Psoas muscle (tissue), 8 donors: Measurements from ENCODE around the gene FRAS1. TPM values are rescaled to one million over a fixed set of nuclear protein-coding genes. Genes with fewer than 3 reads are reported as not detected.

Experiments used
- ATAC-seq, 4 donors: fragments of 200-7000 bp; cut with Tn5 transposase; one replicate each; pipeline ENCODE4 v1.9.1; 2020; ENCODE audit warnings: moderate library complexity in 3 of 4, mild to moderate bottlenecking in 2 of 4
- DNase-seq, 2 donors: peaks; one replicate each; pipeline ENCODE4 v3.0.0-alpha.2; 2020
- H3K27ac ChIP-seq: fragments of 200-600 bp; one replicate; pipeline ENCODE4 v1.8.0; 2022
- H3K27me3 ChIP-seq, 3 donors: fragments of 200-600 bp in 1 of 3; one replicate each; pipeline versions ENCODE4 v1.6.1 to v1.8.0; 2013 to 2022; ENCODE audit warnings: low read length in 2 of 3, mild to moderate bottlenecking in 2 of 3, moderate library complexity in 1 of 3; ENCODE audit not compliant: insufficient read depth in 3 of 3
- H3K36me3 ChIP-seq, 2 donors: fragments of 200-600 bp in 1 of 2; one replicate each; pipeline versions ENCODE4 v1.6.1 to v1.8.0; 2013 to 2022; ENCODE audit warnings: low read depth in 1 of 2, mild to moderate bottlenecking in 1 of 2, moderate library complexity in 1 of 2; ENCODE audit not compliant: insufficient read depth in 1 of 2
- H3K4me1 ChIP-seq: fragments of 200-600 bp; one replicate; pipeline ENCODE4 v1.8.0; 2022
- H3K4me3 ChIP-seq: fragments of 200-600 bp; one replicate; pipeline ENCODE4 v1.8.0; 2022; ENCODE audit warnings: mild to moderate bottlenecking
- H3K9me3 ChIP-seq: fragments of 200-600 bp; one replicate; pipeline ENCODE4 v1.8.0; 2022
- WGBS, 3 donors: extraction: QIAGEN DNeasy Blood & Tissue Kit; methylation state at CpG; one replicate each; pipeline versions ENCODE4 v1.1.6 to v1.1.7; 2013; 5-methylcytosine and 5-hydroxymethylcytosine counted together
- intact Hi-C, 2 donors: fragments of 100-400 bp; cut with DNase I; formaldehyde crosslinking; loops; one replicate each; pipeline versions ENCODE4 v1.11.0 to v1.14.2; 2022
- polyA plus RNA-seq, 3 donors: library from polyadenylated mRNA; stranded (reverse); fragments of 200-250 nt; gene quantifications; one replicate each; pipeline ENCODE4 v1.2.3, GENCODE V29; 2013
- total RNA-seq, 4 donors: library from RNA; stranded (reverse); fragmentation: NEBNext Ultra II Directional in 2 of 4; extraction: Animal tissue kit (Norgen Biotek cat#: 25700) in 2 of 4; gene quantifications; one replicate each; pipeline versions ENCODE4 v1.2.1 to v1.2.4, GENCODE V29; 2021 to 2023
- TF ChIP-seq, protein P1 (sequence below): fragments of 200-600 bp; IDR thresholded peaks from one replicate; pipeline ENCODE4 v1.8.0; 2022; ENCODE audit warnings: antibody characterized with exemption
- donor health status: healthy with polysubstance abuse.
- donor health status: DM: no; HTN: no; CAD: no; lungs with moderate emphysema.
- donor health status: Bipolar disorder and iron deficiency.
- donor health status: healthy.
- donor health status: DM: yes; HTN: yes; CAD: no.
- donor health status: DM: no; HTN: no; CAD: no.
- donor health status: DM: no; HTN: no; CAD: no.
- donor health status: DM: yes; HTN: yes; CAD: no.

The FRAS1 gene
- total and polyA plus RNA-seq, 7 donors, result 0.08 to 3.0 (median 0.42) TPM

DNA sequence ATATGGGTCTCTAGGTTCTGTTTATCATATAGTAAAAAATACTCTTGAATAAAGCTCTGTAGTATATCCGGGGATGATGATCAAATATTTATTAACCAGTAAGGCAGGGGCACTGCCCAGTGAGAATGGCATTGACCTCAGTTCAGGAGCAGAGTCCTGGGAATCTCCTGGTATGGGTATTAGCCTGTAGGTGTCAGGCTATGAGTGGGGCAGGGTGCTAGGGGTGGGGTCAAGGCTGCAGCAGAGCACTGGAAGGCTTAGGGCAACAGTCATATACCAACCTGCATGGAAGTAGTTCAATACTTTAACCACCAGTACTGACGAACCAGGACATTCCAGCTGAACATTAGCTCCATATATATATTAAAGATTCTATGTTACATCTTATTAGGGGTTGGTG is 274.1 kb downstream of the FRAS1 start:
- Histone ChIP-seq H3K27ac (no peak overlapping the region), H3K4me3 (no peak overlapping the region), H3K9me3 (no peaks in the 10 kb centered on the region), H3K27me3 (no peaks in the 10 kb centered on the region), H3K36me3 (peaks cover 0 to 4% of the 10 kb centered on the region in 2 donors), H3K4me1 (no peaks in the 10 kb centered on the region)
- DNase-seq, result no peak
- TF ChIP-seq, protein P1, sequence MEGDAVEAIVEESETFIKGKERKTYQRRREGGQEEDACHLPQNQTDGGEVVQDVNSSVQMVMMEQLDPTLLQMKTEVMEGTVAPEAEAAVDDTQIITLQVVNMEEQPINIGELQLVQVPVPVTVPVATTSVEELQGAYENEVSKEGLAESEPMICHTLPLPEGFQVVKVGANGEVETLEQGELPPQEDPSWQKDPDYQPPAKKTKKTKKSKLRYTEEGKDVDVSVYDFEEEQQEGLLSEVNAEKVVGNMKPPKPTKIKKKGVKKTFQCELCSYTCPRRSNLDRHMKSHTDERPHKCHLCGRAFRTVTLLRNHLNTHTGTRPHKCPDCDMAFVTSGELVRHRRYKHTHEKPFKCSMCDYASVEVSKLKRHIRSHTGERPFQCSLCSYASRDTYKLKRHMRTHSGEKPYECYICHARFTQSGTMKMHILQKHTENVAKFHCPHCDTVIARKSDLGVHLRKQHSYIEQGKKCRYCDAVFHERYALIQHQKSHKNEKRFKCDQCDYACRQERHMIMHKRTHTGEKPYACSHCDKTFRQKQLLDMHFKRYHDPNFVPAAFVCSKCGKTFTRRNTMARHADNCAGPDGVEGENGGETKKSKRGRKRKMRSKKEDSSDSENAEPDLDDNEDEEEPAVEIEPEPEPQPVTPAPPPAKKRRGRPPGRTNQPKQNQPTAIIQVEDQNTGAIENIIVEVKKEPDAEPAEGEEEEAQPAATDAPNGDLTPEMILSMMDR, result no peak
- WGBS, 3 donors, result 93 to 97% (median 95%) methylated on average over 2 of the region's 2 CpGs
- intact Hi-C loops, result no loop called here
- no peak for ATAC-seq

DNA sequence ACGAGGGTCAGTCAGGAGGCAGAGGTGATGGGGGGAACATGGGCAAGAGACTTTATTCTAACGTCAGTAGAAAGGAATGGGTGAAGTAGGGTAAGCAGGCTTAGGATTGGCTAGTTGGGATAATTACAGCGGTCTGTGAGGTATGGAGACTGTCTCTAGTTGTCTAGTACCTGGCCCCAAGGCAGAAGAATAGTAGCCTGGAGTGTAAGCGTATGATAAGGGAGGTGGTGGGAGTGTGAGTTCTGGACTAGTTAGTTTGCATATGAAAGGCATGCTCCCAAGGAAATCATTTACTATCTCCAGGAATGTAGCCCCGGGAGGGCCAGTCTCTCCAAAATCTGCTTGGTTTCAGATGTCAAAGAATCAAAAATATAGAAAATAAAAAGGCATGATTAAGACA is 274.8 kb downstream of the FRAS1 start:
- Histone ChIP-seq H3K27me3 (no peaks in the 10 kb centered on the region), H3K9me3 (no peaks in the 10 kb centered on the region)

DNA sequence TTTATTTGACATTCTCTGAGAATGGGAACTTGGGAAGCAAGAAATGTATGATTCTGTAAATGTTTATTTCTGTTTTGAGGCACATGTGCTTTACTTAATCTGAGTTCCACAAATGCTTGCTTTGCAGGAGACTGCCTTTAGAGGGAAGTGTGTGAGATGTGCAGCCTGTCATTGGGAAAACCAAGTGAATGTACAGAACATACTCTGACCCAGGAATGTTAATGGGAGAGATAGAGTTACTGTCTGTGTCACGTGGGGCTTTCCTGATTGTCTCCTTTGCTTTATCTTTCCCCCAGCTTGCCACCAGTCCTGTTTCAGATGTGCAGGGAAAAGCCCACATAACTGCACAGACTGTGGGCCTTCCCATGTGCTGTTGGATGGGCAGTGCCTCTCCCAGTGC is 275.9 kb downstream of the FRAS1 start:
- intact Hi-C loops, result no loop called here
- no peak for ATAC-seq
- Histone ChIP-seq H3K27ac (no peak overlapping the region), H3K4me3 (no peak overlapping the region), H3K9me3 (no peaks in the 10 kb centered on the region), H3K27me3 (no peaks in the 10 kb centered on the region), H3K4me1 (no peaks in the 10 kb centered on the region), H3K36me3 (peaks cover 0 to 4% of the 10 kb centered on the region in 2 donors)
- no peak for DNase-seq
- TF ChIP-seq, protein P1, result no peak
- 29 to 39% (median 36%) methylated on average over 1 of the region's 1 CpG for WGBS, 3 donors

More for the DNA sequence above, 274.8 kb downstream of the FRAS1 start:
- no peaks in the 10 kb centered on the region for H3K4me1 ChIP-seq
- DNase-seq, result no peak
- no peak overlapping the region for H3K4me3 ChIP-seq
- TF ChIP-seq, protein P1, result no peak
- intact Hi-C loops, result no loop called here
- no peak overlapping the region for H3K27ac ChIP-seq
- 87 to 90% (median 89%) methylated on average over 5 of the region's 5 CpGs for WGBS, 3 donors
- H3K36me3 ChIP-seq, result peaks cover 0 to 4% of the 10 kb centered on the region in 2 donors
- ATAC-seq, result no peak

DNA sequence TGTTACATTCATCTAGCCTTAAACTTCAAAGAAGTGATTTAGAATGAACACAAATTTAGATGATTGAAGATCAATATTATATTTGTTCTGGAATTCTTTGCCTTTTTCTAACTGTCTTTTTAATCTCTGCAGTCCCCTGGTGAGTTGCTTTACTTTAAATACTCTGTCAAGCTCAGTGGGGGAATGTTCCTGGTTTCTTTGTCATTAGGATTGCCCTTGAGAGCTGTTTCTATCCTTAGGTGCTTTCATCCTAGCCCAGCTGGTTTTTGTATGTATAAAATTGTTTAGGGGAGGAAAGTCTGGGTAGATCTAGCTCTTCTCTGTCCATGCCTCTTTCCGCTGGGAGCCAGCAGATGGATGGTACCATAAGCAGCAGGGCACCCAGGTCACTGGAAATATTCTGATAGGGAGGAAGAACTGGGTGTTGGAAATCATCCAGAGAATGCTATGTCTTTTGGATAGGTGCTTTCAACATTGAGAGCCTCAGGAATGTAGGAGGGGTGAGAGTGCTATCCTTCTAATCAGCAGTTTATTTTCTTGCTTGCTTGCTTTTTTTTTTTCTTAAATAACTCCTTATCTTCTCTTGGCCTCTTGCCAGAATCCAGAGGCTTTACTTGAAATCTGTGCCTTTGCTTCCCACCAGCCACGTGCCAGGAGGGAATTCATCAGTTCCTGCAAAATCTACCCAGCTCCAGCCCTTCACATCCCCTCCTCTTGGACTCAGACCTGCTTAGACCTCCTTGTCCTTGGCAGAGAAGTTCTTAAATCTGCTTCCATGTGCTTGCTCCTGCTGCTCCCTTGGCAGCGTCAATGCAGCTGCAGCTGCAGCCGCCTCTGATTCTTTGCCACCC is 279.2 kb downstream of the FRAS1 start:
- intact Hi-C loops, result no loop called here
- H3K27ac ChIP-seq, result no peak overlapping the region
- no peak for ATAC-seq

More for the DNA sequence above, 279.2 kb downstream of the FRAS1 start:
- no peak overlapping the region for H3K4me3 ChIP-seq
- no peaks in the 10 kb centered on the region for H3K4me1 ChIP-seq
- peaks cover 0 to 4% of the 10 kb centered on the region in 2 donors for H3K36me3 ChIP-seq
- WGBS, 3 donors, result 62 to 70% (median 67%) methylated on average over 4 of the region's 4 CpGs
- H3K9me3 ChIP-seq, result no peaks in the 10 kb centered on the region
- H3K27me3 ChIP-seq, result no peaks in the 10 kb centered on the region
- TF ChIP-seq, protein P1, result no peak
- no peak for DNase-seq
